Islet precursor cell (in vitro differentiated cells): ENCODE data around the gene SREBF2.

Source experiments
- DNase-seq: peaks from one replicate; pipeline ENCODE4 v3.0.0-alpha.2; 2018

SREBF2 gene

GRCh38 chr22:41832553-41833368 is at the start of gene SREBF2:
Gene SREBF2 (plus strand): TSS chr22:41833105. CDS start chr22:41833271, 166 bp downstream.
- DNase-seq: peak; percentile 100

DNA sequence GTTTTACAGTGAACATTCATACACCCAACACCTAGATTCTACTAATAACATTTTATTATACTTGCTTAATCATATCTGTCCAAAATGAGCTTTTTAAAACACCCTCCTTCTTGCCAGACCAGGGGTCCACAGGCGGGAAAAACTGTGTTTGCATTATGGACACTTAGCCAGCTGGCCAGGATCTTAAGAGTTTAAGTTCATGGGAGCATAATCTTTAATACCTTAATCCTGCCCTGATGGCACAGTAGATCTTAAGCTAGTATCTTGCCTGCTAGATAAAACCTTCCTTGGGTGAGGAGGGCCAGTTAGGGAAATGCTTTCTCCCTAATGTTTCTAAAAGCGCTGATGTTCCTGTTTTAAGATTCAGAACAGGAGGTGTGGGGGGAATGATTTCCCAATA is 45.6 kb upstream of the SREBF2 start:
- no peak for DNase-seq

DNA sequence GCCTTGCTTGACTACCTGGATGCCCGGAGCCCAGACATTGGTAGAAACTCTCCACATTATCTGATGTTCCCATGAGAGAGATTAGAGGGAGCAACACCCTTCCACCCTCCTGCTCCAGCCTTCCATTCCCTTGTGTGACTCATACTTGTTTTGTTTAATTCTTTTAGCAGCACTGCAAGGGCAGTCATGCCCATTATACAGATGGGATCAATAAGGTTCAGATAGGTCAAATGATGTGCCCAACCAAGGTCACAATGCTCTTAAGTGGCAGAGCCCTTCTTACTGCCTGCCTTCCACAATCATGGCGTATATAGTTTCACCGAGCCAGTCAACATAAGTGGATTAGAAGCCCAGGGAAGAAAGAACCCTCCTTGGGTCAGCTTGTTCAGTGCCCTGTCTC is 39.0 kb upstream of the SREBF2 start:
- DNase-seq: no peak

- no peak for DNase-seq
These were observed 34.2 kb upstream of the SREBF2 start for GRCh38 chr22:41798736-41799135.

GRCh38 chr22:41799486-41800347 is 33.2 kb upstream of the SREBF2 start:
- DNase-seq: no peak

- DNase-seq: peak; percentile 93
These were observed 32.4 kb upstream of the SREBF2 start, which contains the start of gene CCDC134 for GRCh38 chr22:41800348-41801146. Gene CCDC134 (plus strand): TSS chr22:41800679. CDS start chr22:41808891, 8,212 bp downstream.

DNA sequence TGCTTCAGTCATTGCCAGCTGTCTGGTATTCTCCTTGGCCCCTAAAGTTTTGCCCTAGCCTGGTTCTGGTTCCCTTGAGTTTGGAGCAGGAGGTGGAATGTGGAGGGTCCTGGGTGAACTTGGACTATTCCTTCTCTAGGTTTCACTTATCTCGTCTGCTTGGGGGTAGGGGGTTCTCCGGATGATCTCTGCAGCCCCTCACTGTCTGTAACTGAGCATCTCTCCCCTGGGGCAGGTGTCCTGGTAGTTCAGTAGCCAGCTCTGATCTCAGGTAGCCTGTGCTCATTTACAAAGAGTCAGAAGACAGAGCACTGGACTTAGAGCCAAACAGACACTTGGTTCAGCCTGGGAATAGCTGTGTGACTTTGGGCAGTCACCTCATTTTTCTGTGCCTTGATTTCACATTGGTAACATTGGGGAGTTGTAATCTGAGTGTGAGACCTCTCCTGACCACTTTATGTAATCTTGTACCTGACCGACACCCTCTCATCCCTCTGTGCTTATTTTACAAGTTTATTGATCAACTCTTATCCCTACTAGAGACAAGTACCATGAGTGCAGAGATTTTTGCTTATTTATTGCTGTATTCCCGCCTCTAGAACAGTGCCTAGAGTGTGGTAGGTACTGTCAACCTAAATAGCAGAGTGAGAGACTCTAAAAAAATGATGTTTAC is 31.6 kb upstream of the SREBF2 start:
- DNase-seq: no peak

- no peak for DNase-seq
These were observed 31.0 kb upstream of the SREBF2 start for GRCh38 chr22:41801886-41802285.

- DNase-seq: no peak
These were observed 27.3 kb upstream of the SREBF2 start for GRCh38 chr22:41805639-41806038.

- DNase-seq: no peak
These were observed 24.5 kb upstream of the SREBF2 start for GRCh38 chr22:41808400-41808799.

GRCh38 chr22:41810022-41810421 is 22.9 kb upstream of the SREBF2 start:
- DNase-seq: no peak

- DNase-seq: no peak
These were observed 19.9 kb upstream of the SREBF2 start for GRCh38 chr22:41812805-41813545.

DNA sequence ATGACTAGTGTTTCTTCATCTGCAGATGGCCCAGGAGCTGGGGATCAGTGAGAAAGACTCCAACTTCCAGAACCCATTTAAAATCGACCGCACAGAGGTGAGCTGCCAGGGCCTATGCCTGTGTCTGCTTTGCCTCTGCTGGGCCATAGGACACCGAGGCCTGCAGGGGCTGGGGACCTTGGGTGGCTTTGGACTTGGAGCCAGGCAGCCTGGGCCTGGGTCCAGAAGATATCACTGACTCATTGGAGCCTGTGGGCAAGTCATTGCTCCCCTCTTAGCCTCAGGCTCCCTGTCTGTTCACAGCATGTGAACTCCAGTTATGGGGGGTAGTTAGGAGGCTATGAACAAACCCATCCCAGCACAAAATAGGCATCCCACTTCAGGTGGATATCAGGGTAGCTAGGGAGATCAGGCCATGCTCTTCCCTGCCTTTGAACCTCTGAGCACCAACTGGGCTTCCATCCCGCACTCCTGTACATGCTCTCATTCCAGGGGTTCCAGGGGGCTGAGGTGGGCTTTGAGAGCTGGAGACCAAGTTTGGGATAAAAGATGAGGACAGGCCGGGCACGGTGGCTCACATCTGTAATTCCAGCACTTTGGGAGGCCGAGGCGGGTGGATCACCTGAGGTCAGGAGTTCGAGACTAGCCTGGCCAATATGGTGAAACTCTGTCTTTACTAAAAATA is 19.0 kb upstream of the SREBF2 start:
- no peak for DNase-seq

DNA sequence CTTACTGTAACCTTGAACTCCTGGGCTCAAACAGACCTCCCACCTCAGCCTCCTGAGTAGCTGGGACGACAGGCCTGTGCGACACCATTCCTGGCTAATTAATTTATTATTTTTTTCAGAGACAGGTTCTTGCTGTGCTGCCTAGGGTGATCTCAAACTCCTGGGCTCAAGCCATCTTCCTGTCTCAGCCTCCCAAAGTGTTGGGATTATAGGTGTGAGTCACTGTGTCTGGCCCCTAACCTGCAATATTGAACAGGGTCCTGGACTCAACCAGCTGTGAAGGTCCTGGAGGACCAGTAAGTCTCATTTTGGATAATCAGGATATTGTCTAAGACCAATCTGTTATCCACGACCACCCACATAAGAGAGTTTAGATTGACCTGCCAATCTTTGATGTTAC is 17.2 kb upstream of the SREBF2 start:
- DNase-seq: no peak

GRCh38 chr22:41816241-41816640 is 16.7 kb upstream of the SREBF2 start:
- no peak for DNase-seq

GRCh38 chr22:41816871-41817270 is 16.0 kb upstream of the SREBF2 start:
- DNase-seq: no peak

DNA sequence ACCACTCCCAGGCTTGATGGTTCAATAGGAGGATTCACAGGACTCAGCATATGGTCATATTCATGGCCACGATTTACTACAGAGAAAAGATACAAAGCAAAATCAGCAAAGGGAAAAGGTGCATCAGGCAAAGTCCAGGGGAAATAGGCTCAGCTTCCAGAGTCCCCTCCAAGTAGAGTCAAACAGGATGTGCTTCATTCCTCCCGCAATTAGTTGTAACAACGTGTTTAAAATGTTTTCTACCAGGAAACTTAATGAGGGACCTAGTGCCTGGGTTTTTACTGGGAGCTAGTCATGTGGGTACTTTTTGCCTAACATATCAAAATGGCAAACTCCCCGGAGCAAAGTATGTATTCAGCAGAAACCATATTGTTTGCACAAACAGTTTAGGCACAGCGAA is 14.9 kb upstream of the SREBF2 start:
- DNase-seq: no peak

- no peak for DNase-seq
These were observed 14.3 kb upstream of the SREBF2 start for GRCh38 chr22:41818596-41818995.

- DNase-seq: no peak
These were observed 13.6 kb upstream of the SREBF2 start for GRCh38 chr22:41819257-41819656.

- DNase-seq: no peak
These were observed 12.5 kb upstream of the SREBF2 start for GRCh38 chr22:41820447-41820846.
